ENCODE measurements around the gene DTX1. TPM values are rescaled to one million over a fixed set of nuclear protein-coding genes. Genes with fewer than 3 reads are reported as not detected.

DTX1 gene
- total and polyA plus RNA-seq, 2 donors (not counting 3 experiments of a cell fraction or from before 2014, with no cell fraction given): 0.06 to 0.22 TPM

GRCh38 chr12:113049976-113050742 is 6.4 kb upstream of the DTX1 start:
- no peak overlapping the region for H2AFZ ChIP-seq (ENCODE audit: low read depth, low read length)
- intact Hi-C loops (cut with micrococcal nuclease) (loop anchor here (2.0 kb wide), 1 partner anchor 375 kb away; no protein-coding TSS in a partner anchor), dilution Hi-C loops (cut with MboI; ENCODE audit: extremely low pct_ligation_motif_present, low sequenced_read_pairs) (no loop called here)
- TF ChIP-seq MAX (IDR thresholded peaks at IDR 0.05; ENCODE audit: insufficient read depth, insufficient read length) (no peak), JUN (IDR thresholded peaks at IDR 0.05; ENCODE audit: borderline replicate concordance, insufficient read depth, insufficient read length, low read depth) (no peak), GATA2 (IDR thresholded peaks at IDR 0.05; ENCODE audit: insufficient read depth, insufficient read length, low read depth, low read length) (no peak), EZH2 (IDR thresholded peaks at IDR 0.05; ENCODE audit: borderline replicate concordance, low read depth, low read length, severe bottlenecking) (no peak)
- TF ChIP-seq, protein P1, sequence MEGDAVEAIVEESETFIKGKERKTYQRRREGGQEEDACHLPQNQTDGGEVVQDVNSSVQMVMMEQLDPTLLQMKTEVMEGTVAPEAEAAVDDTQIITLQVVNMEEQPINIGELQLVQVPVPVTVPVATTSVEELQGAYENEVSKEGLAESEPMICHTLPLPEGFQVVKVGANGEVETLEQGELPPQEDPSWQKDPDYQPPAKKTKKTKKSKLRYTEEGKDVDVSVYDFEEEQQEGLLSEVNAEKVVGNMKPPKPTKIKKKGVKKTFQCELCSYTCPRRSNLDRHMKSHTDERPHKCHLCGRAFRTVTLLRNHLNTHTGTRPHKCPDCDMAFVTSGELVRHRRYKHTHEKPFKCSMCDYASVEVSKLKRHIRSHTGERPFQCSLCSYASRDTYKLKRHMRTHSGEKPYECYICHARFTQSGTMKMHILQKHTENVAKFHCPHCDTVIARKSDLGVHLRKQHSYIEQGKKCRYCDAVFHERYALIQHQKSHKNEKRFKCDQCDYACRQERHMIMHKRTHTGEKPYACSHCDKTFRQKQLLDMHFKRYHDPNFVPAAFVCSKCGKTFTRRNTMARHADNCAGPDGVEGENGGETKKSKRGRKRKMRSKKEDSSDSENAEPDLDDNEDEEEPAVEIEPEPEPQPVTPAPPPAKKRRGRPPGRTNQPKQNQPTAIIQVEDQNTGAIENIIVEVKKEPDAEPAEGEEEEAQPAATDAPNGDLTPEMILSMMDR (IDR thresholded peaks at IDR 0.05; ENCODE audit: extremely low read depth in 1 of 2, insufficient read depth in 1 of 2, low read depth in 1 of 2, low read length in 2 of 2): peak; percentile 8 to 34
- H3K4me3 ChIP-seq (replicated peaks in 1 of 3; ENCODE audit: insufficient read depth in 1 of 3, low read depth in 1 of 3, low read length in 3 of 3): no peak overlapping the region
- POLR2A ChIA-PET: no interaction called here
- no peak overlapping the region for H3K9ac ChIP-seq (replicated peaks; ENCODE audit: extremely low read depth, insufficient read depth, low read length)
- H3K4me2 ChIP-seq (ENCODE audit: insufficient read depth, low read length): no peak overlapping the region
- CTCF ChIA-PET: interaction anchor here (0.6 to 2.2 kb wide), 6 partner anchors 42 to 112 kb away, joined by 3 to 10 read pairs (median 6); partner anchors contain the start of gene OAS3
- no peak for FAIRE-seq
- no peaks in the 10 kb centered on the region for H3K4me1 ChIP-seq (ENCODE audit: control insufficient read depth, extremely low read depth, insufficient read depth, low read length)
- peaks cover 9 to 11% of the 10 kb centered on the region in 2 experiments for H3K27me3 ChIP-seq (ENCODE audit: control insufficient read depth in 2 of 2, insufficient read depth in 2 of 2, low read length in 2 of 2)
- no peaks in the 10 kb centered on the region for H3K79me2 ChIP-seq (ENCODE audit: control insufficient read depth, insufficient read depth, low read length)
- BruUV-seq (replicated peaks): no TSS peak
- no peaks in the 10 kb centered on the region for H3K9me1 ChIP-seq (replicated peaks; ENCODE audit: control insufficient read depth, extremely low read depth, insufficient read depth, low read length)
- no peaks in the 10 kb centered on the region for H4K20me1 ChIP-seq (replicated peaks; ENCODE audit: control insufficient read depth, extremely low read depth, insufficient read depth, low read length)
- no peak overlapping the region for H3K27ac ChIP-seq (ENCODE audit: insufficient read depth, low read depth, low read length)
- H3K9me3 ChIP-seq (replicated peaks; ENCODE audit: control insufficient read depth, insufficient read depth, low read length): no peaks in the 10 kb centered on the region
- no peak for DNase-seq (ENCODE audit: low read depth, low spot score)
- no peaks in the 10 kb centered on the region for H3K36me3 ChIP-seq (ENCODE audit: control insufficient read depth in 2 of 2, extremely low read depth in 1 of 2, insufficient read depth in 2 of 2, low read length in 2 of 2)
